ENCODE data around the gene C2.

Gene C2

DNA sequence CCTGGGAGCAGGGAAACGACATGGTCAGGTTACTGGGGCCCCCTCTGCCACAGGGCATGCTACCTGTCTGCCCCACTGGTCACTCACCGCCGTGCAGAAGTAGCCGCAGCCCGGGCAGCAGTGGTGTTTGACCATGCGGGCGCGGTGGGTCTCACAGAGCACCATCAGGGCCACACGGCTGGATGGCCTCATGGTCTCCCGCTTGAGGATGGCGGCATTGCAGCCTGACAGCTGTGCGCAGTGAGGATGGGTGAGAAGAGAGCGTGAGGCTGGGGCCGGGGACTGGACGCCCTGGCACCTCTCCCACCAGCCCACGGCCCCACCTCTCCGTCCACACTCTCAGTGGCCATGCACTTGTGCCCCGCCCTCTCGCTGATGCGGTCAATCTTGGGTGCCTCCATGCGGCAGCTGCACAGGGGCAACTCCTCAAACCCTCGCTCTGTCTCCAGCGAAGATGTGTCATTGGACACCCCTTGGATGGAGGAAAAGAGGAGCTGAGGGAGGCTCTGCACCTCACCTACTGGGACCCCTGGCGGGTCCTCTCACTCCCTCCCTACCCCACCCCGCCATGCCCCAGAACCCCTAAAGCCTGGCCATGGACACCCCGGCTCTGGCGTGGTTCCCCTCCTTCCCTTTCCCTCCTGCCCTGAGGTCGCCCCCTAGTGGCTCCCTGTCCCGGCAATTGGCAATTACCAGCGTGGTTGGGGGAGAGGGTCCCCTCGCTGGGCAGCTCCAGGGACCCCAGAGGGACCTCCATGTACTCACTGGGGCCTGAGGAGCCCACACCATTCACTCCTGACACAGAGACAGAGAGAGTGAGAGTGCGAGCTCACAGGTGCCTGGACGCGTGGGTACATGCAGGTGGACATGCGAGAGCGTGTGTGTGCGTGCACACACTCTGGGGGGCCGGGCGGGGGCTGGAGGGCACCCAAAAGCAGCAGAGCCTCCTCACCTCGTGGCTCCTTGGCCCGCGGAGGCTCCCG, 39.0 kb upstream of the C2 start:
- ATAC-seq, result peak; percentile 73

DNA sequence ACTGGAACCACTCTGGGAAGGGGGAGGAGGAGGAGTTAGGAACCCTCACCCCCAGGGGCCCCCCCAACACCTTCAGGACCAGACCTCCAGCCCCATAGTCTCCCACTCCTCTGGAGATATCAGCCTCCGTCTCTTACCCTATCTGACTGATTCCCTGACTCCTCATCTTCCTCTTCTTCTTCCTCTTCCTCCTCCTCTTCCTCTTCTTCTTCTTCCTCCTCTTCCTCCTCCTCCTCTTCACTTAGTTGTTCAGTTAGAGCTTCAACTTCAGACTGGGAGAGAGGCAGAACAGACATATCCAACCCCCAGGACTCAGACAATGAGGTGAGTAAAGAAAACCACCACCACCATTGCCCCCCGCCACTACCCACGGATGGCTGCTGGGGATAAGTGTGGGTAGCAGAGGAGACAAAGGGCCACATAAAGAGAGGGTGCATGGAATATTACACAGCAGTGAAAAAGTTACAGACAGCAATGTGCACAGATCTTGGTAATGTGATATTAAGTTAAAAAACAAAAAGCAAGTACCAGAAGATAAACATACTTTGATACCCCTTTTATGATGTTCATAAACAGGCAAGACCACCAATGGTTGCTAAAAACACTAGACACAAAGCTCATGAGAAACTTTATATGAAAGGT, 38.1 kb upstream of the C2 start:
- ATAC-seq, result no peak
- TF ChIP-seq GLIS3 (CRISPR knock-in tag; IDR thresholded peaks at IDR 0.05) (no peak), ZFP30 (CRISPR knock-in tag; IDR thresholded peaks at IDR 0.05) (no peak)

More for the DNA sequence above, 39.0 kb upstream of the C2 start:
- TF ChIP-seq, protein P1, sequence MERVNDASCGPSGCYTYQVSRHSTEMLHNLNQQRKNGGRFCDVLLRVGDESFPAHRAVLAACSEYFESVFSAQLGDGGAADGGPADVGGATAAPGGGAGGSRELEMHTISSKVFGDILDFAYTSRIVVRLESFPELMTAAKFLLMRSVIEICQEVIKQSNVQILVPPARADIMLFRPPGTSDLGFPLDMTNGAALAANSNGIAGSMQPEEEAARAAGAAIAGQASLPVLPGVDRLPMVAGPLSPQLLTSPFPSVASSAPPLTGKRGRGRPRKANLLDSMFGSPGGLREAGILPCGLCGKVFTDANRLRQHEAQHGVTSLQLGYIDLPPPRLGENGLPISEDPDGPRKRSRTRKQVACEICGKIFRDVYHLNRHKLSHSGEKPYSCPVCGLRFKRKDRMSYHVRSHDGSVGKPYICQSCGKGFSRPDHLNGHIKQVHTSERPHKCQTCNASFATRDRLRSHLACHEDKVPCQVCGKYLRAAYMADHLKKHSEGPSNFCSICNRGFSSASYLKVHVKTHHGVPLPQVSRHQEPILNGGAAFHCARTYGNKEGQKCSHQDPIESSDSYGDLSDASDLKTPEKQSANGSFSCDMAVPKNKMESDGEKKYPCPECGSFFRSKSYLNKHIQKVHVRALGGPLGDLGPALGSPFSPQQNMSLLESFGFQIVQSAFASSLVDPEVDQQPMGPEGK (CRISPR knock-in tag; IDR thresholded peaks at IDR 0.05; ENCODE audit: borderline replicate concordance), result no peak
- no peak for TF ChIP-seq ESRRG (CRISPR knock-in tag; IDR thresholded peaks at IDR 0.05)
- no peak for TF ChIP-seq GLIS3 (CRISPR knock-in tag; IDR thresholded peaks at IDR 0.05)
- no peak for TF ChIP-seq ZNF8 (CRISPR knock-in tag; IDR thresholded peaks at IDR 0.05)
- no peak for TF ChIP-seq BACH2 (CRISPR knock-in tag; IDR thresholded peaks at IDR 0.05; ENCODE audit: borderline replicate concordance)
- TF ChIP-seq, protein P2, sequence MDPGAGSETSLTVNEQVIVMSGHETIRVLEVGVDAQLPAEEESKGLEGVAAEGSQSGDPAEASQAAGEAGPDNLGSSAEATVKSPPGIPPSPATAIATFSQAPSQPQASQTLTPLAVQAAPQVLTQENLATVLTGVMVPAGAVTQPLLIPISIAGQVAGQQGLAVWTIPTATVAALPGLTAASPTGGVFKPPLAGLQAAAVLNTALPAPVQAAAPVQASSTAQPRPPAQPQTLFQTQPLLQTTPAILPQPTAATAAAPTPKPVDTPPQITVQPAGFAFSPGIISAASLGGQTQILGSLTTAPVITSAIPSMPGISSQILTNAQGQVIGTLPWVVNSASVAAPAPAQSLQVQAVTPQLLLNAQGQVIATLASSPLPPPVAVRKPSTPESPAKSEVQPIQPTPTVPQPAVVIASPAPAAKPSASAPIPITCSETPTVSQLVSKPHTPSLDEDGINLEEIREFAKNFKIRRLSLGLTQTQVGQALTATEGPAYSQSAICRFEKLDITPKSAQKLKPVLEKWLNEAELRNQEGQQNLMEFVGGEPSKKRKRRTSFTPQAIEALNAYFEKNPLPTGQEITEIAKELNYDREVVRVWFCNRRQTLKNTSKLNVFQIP (CRISPR knock-in tag; IDR thresholded peaks at IDR 0.05; ENCODE audit: borderline replicate concordance, low read depth), result no peak
- no peak for TF ChIP-seq CSDC2 (CRISPR knock-in tag; IDR thresholded peaks at IDR 0.05)
- no peak for TF ChIP-seq RARB (CRISPR knock-in tag; IDR thresholded peaks at IDR 0.05)
- TF ChIP-seq ZFP3 (CRISPR knock-in tag; IDR thresholded peaks at IDR 0.05), result no peak
- no peak for TF ChIP-seq OSR1 (CRISPR knock-in tag; IDR thresholded peaks at IDR 0.05)
- TF ChIP-seq, protein P3, sequence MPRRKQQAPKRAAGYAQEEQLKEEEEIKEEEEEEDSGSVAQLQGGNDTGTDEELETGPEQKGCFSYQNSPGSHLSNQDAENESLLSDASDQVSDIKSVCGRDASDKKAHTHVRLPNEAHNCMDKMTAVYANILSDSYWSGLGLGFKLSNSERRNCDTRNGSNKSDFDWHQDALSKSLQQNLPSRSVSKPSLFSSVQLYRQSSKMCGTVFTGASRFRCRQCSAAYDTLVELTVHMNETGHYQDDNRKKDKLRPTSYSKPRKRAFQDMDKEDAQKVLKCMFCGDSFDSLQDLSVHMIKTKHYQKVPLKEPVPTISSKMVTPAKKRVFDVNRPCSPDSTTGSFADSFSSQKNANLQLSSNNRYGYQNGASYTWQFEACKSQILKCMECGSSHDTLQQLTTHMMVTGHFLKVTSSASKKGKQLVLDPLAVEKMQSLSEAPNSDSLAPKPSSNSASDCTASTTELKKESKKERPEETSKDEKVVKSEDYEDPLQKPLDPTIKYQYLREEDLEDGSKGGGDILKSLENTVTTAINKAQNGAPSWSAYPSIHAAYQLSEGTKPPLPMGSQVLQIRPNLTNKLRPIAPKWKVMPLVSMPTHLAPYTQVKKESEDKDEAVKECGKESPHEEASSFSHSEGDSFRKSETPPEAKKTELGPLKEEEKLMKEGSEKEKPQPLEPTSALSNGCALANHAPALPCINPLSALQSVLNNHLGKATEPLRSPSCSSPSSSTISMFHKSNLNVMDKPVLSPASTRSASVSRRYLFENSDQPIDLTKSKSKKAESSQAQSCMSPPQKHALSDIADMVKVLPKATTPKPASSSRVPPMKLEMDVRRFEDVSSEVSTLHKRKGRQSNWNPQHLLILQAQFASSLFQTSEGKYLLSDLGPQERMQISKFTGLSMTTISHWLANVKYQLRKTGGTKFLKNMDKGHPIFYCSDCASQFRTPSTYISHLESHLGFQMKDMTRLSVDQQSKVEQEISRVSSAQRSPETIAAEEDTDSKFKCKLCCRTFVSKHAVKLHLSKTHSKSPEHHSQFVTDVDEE (CRISPR knock-in tag; IDR thresholded peaks at IDR 0.05), result no peak

DNA sequence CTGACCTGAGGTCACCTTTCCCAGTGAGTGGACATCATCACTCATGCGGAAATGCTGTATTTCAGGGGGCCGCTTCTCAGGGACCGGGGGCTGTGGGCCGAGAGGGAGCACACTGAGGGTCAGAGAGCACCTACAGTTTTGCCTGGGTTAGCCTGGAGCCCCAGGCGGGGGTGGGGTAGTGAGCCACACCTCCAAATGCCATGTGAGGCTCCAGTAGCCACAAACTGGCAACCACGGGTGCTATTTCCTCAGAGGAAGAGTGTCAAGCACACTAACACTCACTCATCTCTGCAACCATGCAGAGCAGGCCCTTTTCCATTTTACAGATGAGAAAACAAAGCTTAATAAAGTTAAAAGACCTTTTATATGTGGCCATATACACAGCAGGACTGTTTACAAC, 34.7 kb upstream of the C2 start:
- TF ChIP-seq ESRRG (CRISPR knock-in tag; IDR thresholded peaks at IDR 0.05) (no peak), TOX (CRISPR knock-in tag; IDR thresholded peaks at IDR 0.05; ENCODE audit: borderline replicate concordance) (no peak), GLIS3 (CRISPR knock-in tag; IDR thresholded peaks at IDR 0.05) (no peak), ARNTL (CRISPR knock-in tag; IDR thresholded peaks at IDR 0.05; ENCODE audit: borderline replicate concordance, low read depth) (no peak), BACH2 (CRISPR knock-in tag; IDR thresholded peaks at IDR 0.05; ENCODE audit: borderline replicate concordance) (no peak), ZC3H10 (CRISPR knock-in tag; IDR thresholded peaks at IDR 0.05) (no peak), ZFP30 (CRISPR knock-in tag; IDR thresholded peaks at IDR 0.05) (no peak)
- TF ChIP-seq, protein P4, sequence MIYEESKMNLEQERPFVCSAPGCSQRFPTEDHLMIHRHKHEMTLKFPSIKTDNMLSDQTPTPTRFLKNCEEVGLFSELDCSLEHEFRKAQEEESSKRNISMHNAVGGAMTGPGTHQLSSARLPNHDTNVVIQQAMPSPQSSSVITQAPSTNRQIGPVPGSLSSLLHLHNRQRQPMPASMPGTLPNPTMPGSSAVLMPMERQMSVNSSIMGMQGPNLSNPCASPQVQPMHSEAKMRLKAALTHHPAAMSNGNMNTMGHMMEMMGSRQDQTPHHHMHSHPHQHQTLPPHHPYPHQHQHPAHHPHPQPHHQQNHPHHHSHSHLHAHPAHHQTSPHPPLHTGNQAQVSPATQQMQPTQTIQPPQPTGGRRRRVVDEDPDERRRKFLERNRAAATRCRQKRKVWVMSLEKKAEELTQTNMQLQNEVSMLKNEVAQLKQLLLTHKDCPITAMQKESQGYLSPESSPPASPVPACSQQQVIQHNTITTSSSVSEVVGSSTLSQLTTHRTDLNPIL (CRISPR knock-in tag; IDR thresholded peaks at IDR 0.05; ENCODE audit: low read depth), result no peak
- TF ChIP-seq, protein P3 (CRISPR knock-in tag; IDR thresholded peaks at IDR 0.05), result no peak
- no peak for ATAC-seq

All from SK-N-SH treated with all-trans-retinoic acid at 6 μM for 48 hours (cell line).